HG03565 (cell line): ENCODE data around the gene ZFP36L1.

ENCODE experiments used
- ATAC-seq: cut with Tn5 transposase; IDR thresholded peaks from one replicate; pipeline ENCODE4 v1.9.1; 2021; ENCODE audit warnings: mild to moderate bottlenecking, moderate library complexity; ENCODE audit not compliant: unreplicated experiment

Gene ZFP36L1

DNA sequence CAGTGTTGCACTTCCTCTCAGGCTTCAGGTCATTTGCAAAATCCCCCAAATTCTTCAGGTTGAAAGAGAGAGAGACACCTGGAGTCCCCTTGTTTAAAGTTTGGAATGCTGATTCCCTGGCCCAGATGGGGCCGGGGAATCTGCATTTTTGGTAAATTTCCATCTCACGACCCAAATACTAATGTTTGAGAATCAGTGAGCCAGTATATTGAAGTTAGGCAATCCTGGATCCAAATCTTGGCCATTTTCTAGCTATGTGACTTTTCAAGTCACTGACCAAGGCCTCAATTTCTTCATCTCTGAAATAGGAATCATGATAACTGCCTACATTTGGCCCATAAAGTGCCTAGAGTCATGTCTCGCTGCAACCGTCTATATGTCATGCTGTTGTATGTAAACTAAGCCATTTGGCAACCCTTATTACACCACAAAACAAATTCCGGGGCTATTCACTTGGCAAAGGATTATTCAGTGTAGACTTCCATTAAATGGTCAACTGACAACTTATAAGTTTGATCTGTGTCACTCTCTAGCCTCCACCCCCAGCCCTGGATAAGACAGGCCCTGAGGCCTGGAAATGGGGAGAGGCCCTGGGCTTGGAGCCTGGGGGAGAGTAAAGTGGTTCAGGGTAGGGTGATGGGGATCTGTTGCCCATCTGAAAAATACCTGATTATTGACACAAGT, 3.7 kb upstream of the ZFP36L1 start:
- ATAC-seq = no peak

DNA sequence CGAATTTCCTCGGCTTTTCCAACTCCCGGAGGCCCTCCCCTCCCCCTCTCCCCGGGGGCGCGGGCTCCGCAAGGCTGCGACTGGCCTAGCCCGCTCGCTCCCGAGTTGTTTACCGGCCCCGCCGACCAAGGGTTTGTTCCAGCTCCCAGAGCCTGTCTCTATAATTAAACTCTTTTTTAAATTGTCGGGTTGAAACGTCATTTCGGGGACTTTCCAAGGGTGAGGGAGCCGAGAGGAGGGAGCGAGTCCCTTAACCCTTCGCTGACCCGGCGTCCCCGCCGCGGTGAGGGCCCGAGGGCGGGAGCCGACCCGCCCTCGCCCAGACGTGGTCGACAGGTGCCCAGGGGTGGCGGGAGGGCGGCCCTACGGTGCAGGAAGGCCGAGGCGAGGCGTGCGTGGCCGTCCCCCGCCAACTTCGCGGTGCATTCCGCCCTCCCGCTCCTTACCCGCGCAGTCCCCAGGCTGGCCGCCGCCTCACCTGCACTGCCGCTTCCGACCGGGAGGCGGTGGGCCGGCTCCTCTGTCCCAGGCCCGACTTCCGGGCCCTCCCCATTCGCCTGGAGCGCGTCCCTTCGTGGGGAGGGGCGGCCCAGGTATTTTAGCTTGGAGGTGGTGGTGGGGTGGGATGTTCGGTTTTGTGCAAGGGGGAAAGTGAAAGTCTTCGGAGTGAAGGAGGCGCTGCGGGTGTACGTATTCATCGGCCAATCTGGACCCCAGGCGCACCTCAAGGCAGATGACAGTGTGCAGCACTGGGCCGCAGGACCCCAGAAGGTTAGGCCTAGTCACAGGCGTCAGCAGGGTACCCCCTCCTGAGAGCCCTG, 2.9 kb upstream of the ZFP36L1 start:
- ATAC-seq = peak; percentile 29

DNA sequence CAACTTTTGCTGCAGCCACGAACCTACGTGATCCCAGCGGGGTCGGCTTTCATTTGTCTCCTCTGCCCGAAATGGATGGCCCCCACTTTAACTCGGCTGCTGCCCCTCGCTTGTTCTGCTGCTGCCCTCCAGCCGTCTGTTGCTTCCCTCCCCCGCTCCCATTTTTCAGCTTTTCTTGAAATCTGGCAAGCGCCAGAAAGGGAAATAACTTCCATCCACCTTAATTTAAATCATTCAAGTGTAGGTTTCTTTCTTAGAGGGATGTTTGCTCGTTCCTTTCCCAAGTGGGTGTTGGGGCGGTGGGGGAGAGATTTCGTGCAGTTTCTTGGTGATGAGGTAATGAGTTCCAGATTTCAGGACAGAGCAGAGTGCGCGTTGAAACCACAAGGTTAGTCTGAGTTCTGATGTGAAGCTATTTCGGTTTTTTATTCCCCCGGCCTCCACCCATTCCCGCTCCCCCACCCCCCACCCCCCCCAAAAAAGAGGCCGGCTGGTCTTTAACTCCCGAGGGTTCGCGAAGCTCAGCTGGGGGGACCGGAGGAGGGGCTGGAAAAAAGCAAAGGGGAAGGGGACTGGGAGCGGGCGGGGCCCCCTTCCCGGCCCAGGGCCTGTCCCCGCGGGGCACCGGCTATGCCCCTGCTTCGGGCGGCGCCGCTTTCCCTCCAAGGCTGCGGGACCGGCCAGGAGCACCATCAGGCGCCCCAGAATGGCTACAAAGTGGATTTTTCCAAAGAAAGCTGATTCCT, 2.2 kb upstream of the ZFP36L1 start:
- ATAC-seq = no peak

DNA sequence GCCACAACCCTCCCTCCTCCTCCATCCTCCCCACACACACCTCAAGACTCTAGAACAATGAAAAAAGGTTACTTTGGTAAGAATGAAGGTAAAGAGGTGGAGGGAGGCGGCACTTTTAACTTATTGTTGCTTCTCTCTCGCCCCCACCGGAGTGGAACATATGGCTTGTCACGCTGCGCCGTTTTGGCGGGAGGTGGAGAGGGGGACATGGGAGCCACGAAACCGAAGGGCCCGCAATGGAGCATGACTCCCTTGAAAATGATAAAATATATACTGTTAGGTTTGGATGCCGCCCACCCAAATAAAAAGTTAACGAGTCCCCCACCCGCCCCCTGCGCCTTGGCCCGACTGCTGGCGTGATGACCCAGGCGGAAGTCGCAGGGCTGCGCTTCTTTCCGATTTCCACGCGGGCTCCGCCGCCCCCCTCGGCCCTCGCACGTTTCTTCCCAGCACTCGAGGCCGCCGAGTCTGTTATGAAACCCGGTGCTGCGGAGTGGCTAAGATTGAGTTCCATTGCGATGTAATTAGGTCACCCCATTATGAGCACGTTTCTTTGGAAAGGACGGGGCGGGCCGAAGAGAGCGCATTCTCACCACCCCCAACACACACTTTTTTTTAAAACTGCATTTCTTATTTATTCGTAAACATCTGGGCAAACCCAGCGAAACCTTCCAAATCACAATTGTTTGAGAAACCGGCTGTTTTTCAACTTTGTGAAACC, 1.4 kb upstream of the ZFP36L1 start:
- ATAC-seq = no peak

DNA sequence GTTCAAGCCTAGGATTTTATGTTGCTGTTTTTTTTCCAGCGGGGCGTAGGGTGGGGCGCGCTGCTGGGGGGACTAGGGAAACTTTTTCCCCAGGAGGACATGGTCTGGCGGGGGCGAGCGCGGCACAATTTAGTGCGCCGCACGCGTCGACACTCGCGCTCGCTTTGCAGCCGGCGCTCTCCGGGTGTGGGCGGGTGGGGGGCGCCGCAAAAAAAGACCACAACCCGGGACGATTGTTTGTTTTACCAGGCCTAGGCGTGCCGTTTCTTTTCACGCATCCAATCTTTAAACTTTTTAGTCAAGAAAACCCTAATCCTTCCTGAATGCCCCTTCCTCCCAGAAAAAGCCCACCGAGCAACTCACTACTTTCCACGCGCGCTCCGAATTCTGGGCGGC, 865 bp upstream of the ZFP36L1 start:
- no peak for ATAC-seq

DNA sequence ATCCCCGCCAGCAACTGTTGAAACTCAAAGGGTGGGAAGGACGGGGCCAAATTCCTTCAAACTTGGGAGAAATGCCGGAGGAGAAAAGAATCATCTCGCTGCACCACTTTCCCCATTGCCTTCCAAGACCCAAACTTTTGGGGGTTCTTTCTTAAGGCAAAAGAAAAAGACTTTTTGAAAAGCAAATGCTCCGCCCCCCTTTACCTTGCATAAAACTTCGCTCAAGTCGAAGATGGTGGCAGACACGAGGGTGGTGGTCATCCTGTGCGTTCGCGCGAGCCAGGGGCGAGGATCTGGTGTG, 239 bp downstream of the ZFP36L1 start:
- ATAC-seq = no peak

DNA sequence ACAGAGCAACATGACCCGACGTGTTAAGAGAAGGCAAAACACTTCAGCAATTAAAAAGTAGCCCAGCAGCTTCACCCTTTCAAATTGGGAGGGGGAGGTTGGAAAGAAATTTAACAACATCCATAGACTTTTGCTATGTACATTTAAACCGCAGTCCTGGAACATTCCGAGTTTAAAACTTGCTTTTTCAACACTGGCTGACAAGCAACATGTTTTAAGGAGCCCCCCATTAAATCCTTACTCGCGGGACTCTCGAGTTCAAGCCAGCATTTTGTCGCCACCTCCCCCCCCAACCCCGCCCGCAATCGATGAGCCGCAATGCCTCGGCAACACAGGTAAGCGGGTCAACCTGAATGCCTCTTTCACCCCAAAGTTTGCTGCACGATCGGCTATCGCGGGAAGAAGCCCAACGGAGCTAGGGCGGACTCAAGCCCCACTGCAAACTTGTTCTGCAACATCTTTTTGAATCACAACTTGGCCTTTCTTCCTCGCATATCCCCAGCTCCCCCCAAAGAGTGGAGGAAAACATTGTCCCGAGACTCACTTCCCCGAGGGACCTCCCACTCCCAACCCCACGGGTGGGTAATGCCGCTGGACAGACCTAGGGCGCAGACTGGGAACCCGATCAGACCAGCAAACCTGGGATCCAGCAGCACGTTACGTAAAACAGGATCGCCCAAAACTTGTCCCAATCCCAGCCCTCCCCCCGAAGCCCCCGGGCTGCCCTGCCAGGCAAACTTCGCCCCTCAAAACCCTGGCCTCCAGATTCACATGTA, 777 bp downstream of the ZFP36L1 start:
- ATAC-seq = no peak

DNA sequence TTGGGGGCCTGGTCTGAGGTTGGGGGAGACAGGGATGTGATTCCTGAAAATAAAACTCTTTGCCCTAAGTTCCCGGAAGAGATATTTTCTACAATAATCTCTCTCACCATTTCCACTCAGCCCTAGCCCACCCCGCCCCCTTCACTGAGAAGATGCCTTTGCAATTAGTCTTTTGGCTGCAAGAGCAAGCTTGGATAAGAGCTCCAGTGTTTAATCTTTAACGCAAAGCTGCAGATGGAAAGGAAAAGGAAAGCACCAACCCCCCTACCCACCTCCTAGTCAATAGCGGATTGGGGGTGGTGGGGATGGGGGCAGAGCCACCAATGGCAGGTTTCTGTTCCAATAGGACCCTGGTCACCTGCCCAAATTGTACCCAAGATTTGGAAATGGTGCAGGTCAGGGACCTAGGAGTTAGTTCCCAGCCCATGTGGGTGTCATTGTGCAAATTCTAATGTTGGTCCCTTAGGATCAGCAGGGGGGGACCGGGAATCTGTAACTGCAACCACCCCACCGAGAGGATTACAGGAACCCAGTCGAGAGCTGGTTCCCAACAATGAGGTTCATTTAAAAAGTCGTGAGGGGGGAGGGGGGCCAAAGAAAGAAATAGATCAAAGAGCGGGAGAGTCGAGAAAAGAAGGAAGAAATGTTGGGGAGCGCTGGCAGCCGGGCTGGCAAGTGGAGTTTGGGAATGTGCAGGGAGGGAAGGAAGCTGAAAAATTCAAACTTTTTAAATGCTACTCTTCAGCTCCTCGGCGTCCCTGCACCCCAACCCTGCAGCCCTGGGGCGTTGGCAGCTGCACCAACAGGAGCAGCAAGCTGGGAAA, 1.6 kb downstream of the ZFP36L1 start:
- ATAC-seq = no peak

DNA sequence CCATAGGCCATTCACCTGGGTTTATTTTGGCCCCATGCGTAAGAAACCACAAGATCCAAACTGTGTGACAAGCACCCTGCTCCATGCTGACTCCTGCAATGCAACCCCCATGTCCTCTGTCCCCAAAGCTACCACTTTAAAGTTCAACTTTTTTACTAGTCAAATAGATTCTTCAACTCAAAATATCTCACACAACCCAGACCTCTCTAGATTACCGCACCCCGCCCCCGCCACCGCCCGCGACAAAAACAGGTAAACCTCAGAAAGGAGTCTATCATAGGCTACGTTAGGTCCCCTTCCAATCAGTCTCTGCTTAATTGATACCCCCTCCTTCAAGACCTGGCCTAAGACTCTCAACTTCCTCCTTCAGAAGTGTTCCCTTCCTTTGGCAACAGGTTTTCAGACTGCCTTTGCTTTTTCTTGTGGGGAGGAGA, 2.2 kb downstream of the ZFP36L1 start:
- ATAC-seq = no peak

DNA sequence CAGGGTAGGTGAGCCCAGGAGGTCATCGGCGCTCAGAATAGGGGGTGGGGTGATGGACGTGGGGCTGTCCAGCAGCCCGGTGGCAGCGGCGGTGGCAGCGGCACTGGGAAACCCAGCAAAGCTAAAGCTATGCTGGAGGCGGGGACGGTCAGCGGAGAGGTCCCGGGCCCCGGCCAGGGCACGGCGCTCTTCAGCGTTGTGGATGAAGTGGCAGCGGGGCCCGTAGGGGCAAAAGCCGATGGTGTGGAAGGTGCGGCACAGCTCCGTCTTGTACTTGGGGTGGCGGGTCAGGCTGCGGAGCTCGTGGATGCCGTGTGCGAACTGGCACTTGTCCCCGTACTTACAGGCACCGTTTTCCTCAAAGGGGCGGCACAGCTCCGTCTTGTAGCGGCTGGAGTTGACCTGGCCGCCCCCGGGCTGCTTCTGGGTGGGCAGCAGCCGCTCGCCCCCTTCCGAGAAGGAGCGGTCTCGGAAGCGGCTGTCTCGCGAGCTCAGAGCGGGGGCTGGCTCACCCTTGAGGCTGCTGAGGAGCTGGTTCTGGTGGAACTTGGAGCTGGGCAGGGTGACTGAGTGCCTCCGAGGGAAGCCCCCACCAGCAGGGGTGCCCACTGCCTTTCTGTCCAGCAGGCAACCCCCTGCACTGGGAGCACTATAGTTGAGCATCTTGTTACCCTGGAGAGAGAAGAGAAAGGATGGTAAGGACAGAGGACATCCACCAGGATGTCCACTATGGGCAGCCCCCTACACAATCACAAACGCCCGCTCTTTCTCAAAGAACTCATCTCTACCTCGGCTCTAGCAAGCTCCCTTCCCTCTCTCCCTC, 2.8 kb downstream of the ZFP36L1 start:
- ATAC-seq = no peak

DNA sequence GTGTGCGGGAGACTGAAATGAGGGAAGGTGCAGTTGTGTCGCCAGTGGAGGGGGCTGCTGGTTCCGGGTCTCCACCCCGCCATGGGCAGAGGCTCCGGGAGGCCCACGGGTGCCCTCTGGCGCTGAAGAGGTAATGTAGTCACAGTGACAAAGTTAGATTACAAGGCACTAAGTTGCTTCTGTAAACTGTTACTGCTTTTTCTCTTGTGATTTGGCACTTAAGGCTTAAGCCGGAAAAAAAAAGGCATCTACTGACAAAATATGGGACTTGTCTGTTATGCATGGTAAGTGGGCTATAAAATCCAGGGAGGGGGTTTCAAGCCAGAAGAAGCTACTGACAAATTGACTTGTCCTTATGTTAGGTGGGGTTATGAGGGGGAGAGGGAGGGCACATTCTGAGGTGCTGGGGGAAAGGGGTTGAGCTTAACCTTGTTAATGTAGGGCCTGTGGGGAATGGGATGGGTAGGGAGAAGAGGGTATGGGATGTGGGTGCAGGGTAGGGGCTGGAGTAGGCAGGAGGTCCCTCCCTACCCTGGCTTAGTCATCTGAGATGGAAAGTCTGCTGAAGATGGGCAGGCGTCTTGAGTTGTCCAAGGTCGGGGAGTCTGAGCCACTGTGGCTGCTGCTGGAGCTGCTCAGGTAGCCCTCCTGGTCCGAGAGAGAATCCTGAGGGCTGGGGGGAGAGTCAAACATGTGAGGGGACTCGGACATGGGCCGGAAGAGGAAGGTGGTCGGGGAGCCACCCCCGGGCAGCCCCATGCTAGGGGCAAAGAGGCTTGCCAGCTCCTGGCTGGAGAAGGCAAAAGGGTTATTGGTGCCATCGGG, 3.7 kb downstream of the ZFP36L1 start:
- no peak for ATAC-seq

DNA sequence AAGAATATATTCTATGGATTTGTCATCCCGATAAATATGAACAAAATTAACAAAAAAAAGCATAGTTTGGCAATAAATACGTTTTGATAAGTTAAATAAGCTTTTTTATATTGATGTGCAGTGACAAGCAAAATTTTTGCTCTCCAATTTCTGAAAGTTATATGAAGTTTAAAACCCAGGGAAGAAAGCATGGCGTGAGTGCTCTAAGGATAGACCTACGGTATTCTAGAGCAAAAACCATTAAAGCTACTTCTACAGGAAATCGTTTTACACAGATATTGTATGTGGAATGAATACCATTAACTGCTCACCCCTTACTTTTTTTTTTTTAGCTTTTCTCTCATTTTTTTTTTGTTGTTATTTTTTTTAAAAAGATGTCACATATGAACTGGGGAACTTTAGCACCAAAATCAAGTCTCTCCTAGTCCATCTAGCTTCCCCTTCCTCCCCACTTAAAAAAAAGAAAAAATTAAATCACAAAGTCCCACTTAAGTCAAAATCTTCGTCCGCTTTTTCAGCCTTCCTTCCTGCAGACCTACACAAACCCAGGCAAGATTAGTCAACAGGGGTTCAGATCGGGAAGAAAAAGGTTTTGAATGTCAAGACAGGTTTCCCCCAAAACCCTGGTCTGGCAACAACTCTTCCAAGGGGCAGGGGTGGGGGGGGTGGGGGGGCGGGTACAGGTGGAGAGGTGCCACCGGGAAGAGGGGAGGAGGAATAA, 4.4 kb downstream of the ZFP36L1 start:
- ATAC-seq = no peak

DNA sequence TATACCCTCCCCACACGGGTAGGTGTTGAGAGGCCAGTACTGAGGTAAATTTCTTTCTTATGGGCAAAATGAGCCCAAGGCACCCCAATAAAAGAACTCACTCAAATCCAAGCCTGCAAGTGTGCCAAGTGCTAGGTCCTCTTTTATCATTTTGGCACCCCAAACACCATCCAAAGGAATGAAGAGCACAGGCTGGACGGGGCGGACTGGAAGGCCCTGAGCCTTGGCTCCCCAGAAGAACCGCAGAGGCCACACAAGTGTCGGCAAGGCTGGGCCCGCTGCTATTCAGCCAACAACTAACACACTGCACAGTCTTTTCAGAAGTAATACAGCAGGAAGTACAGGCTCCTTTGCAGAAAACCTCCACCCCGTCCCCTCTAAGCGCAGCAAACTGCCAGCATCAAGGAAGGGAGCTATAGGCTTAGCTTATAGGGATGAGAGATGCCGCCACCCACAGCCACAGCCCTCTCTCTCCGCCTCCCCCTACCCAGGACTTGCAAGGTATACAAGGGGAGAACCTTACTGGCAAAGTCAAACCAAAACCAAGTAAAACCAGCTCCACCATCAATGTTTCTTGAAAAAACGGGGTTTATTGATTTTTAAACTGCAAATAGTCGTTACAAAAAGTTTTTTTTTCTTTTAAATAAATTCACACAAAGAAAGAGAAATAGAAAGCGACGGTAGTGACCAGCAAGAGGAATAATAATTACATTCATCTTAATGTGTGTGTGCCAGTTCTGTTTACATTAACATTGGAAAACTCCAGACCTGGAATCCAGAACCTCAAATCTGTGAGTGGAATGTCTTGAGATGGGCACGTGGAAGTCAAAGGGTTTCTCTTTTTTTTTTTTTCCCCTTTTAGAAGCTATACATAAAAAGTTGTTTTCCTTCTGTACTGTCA, 5.5 kb downstream of the ZFP36L1 start:
- ATAC-seq = no peak

DNA sequence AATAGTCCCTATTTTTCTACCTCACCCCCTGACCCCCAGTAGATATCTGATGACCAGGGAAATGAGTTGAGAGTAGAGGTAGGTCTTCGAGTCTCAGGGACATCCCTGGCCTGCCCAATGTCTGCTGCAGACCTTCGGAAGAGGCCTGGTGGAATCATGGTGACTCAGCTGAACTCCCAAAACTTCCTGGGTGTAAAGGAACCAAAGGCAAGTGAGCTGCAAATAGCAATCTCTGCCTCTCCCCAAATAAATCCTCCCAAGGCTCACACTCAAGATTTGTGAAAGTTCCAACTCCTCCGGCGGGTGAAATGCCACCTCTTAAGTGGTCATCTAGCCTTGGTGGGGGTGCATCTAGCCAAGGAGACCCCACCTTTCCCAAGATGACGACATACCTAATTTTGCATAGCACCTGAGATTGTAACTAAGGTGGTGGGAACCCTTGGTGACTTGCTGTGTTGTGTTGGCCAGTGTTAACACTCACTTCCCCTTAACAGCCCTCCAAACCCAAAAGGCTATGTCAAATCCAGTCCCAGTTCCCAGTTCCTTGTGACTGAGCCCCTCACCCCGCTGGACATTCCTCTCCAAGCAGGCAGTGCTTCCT, 6.3 kb downstream of the ZFP36L1 start:
- ATAC-seq = no peak

DNA sequence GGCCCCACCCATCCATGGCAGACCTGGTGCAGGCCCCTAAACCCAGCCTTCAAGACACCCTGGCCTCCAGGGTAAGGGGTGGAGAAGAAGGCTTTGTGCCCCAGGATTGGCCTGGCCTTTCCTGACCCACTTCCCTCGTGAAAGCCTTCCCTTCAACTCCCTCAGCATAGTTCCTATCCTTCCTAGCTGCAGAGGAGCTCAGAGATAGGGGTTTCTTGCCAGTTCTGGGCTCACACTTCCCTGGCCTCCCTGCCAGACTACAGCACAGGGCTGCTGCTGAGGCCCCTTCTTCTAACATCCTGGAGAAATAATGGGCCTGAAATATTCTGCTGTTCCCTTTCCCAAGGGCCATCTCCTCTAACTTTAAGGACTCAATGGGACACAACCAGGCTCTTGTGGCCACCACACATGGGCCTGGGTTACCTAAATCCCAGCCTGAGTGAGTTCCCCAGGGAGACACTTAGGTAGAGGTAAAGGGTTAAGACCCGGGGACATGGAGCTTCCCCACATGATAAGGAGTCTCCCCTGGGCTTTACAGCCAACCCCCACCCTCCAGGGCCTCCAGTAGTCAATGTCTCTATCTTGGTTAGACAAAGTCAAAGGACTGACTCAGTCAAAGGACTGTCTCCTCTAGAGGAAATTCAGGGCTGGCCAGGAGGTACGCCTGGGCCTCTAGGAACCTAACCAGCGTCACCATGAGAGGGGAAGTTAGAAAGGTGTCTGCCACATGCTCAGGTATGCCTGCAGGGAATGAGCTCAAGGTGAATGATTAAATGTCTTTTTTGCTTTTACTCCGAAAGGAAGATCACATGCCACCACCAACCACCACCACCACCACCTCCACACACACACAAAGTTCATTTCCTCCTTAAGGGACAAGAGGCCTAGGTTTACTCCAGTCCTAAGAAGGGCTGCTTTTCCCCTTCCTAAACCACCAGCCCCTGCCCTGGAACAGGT, 7.1 kb downstream of the ZFP36L1 start:
- no peak for ATAC-seq
